ENCODE results near the gene PRRT4.

Gene PRRT4

DNA sequence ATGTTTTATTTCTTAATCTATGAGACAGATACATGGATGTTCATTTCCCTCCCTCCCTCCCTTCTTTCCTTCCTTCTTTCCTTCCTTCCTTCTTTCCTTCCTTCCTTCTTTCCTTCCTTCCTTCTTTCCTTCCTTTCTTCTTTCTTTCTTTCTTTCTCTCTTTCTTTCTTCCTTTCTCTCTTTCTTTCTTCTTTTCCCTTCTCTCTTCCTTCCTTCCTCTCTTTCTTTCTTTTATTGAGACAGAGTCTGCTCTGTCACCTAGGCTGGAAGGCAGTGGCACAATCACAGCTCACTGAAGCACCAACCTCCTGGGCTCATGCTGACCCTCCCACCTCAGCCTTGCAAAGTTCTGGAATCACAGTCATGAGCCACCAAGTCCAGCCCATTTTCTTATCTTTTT, 5.5 kb upstream of the PRRT4 start:
- no peak overlapping the region for H3K27ac ChIP-seq
- TF ChIP-seq, protein P1, sequence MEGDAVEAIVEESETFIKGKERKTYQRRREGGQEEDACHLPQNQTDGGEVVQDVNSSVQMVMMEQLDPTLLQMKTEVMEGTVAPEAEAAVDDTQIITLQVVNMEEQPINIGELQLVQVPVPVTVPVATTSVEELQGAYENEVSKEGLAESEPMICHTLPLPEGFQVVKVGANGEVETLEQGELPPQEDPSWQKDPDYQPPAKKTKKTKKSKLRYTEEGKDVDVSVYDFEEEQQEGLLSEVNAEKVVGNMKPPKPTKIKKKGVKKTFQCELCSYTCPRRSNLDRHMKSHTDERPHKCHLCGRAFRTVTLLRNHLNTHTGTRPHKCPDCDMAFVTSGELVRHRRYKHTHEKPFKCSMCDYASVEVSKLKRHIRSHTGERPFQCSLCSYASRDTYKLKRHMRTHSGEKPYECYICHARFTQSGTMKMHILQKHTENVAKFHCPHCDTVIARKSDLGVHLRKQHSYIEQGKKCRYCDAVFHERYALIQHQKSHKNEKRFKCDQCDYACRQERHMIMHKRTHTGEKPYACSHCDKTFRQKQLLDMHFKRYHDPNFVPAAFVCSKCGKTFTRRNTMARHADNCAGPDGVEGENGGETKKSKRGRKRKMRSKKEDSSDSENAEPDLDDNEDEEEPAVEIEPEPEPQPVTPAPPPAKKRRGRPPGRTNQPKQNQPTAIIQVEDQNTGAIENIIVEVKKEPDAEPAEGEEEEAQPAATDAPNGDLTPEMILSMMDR (IDR thresholded peaks at IDR 0.05), result no peak
- TF ChIP-seq ZFX (IDR thresholded peaks at IDR 0.05; ENCODE audit: borderline replicate concordance), result no peak

DNA sequence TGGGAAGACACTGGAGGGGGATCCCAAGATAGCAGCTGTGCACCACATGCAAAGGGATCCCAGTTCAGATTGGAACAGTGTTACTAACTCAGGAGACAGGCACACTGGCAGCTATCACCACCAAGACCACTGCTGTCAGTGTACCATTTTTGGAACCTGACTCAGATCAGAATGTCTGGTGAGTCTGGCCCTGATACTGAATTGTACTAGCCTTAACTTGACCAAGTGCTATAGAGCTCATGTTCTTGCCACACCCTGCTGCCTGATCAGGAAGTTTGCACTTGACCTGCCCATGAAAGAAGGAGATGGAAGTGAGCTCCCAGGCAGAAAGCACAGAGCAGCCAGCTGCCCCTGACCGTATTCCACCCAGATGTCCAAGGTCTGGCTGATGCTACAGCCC, 4.8 kb upstream of the PRRT4 start:
- TF ChIP-seq ZFX (IDR thresholded peaks at IDR 0.05; ENCODE audit: borderline replicate concordance), result no peak
- TF ChIP-seq, protein P1 (IDR thresholded peaks at IDR 0.05), result no peak
- H3K27ac ChIP-seq, result no peak overlapping the region

DNA sequence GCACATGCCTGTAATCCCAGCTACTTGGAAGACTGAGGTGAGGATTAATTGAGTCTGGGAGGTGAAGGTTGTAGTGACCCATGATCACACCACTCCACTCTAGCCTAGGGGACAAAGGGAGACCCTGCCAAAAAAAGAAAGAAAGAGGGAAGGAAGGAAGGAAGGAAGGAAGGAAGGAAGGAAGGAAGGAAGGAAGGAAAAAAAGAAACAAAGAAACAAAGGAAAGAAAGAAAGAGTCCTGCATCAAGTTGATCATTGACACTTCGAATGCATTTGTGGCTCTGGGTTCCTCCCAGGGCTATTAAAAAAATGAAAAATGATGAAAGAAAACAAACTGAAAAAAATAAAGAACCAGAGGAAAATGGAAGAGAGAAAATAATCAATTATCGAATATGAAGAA, 3.9 kb upstream of the PRRT4 start:
- no peak for TF ChIP-seq ZFX (IDR thresholded peaks at IDR 0.05; ENCODE audit: borderline replicate concordance)
- TF ChIP-seq, protein P1 (IDR thresholded peaks at IDR 0.05), result no peak
- H3K27ac ChIP-seq, result no peak overlapping the region

DNA sequence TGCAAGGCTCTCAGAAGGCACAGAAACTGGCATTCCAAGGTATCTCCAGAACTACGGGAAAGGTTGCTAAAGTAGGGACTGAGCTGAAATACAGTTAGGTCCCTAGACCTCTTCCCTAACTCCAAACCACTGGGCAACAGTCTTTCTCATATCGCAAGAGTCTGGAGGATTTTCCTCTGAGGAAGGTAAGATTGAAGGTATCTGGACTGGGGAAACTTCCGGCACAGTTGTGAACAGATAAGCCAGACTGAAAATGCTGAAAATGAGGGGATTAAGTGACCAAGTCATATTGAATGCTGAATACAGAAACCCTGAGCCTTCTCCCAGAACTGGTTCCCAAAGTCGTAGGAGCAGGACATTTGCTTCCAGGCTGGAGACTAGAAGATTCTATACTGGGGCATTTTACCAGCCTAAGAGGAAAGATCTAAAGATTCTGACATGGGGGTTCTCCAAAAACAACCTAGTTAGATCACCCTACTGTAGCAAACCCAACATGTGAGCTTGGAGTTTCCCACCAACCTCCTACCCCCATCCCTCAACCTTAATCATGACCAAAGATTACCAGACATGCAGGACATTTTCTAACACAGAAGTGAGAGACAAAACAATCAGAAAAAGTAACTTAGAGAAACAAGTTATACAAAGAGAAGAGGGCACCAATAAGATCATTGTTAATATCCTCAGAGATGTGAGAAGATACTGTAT, 2.8 kb upstream of the PRRT4 start:
- H3K27ac ChIP-seq, result no peak overlapping the region
- TF ChIP-seq ZFX (IDR thresholded peaks at IDR 0.05; ENCODE audit: borderline replicate concordance), result no peak
- TF ChIP-seq, protein P1 (IDR thresholded peaks at IDR 0.05), result no peak

DNA sequence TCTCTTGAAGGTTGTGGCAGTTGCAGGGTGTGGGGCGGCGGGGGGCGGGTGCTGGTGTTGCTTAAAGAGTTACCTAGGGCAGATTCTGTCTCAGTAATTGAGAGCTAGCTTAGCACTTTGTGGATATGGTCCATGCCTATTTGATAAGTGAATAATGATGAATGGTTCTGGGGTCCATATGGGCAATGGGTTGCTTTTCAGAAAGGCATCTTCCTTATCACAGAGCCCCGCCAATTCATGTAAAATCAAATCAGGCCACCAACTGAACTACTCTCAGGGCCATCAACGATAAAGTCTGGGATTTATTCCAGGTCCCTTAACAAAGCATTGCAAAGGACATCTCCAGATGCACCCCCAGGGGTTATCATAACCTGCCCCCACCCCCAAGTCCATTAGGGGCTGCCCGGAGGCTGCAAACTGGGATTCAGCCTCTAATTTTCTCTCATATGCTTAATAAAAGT, 1.8 kb upstream of the PRRT4 start:
- H3K27ac ChIP-seq, result no peak overlapping the region
- TF ChIP-seq, protein P1 (IDR thresholded peaks at IDR 0.05), result no peak
- TF ChIP-seq ZFX (IDR thresholded peaks at IDR 0.05; ENCODE audit: borderline replicate concordance), result no peak

DNA sequence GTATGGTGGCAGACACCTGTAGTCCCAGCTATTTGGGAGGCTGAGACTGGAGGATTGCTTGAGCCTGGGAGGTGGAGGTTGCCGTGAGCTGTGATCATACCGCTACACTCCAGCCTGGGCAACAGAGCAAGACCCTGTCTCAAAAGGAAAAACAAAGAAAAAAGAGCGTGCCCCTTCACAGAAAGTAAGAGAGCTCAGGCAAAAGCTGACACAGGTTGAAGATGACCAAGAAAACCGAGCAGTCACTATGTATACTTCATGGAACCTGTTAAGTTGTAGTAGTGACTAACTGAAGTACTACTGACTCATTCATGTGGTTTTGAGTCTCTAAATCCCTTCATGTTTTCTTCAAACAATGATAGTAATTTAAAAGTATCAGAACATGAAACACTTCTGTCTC, 1.2 kb upstream of the PRRT4 start:
- H3K27ac ChIP-seq, result no peak overlapping the region
- no peak for TF ChIP-seq ZFX (IDR thresholded peaks at IDR 0.05; ENCODE audit: borderline replicate concordance)
- TF ChIP-seq, protein P1 (IDR thresholded peaks at IDR 0.05), result no peak

DNA sequence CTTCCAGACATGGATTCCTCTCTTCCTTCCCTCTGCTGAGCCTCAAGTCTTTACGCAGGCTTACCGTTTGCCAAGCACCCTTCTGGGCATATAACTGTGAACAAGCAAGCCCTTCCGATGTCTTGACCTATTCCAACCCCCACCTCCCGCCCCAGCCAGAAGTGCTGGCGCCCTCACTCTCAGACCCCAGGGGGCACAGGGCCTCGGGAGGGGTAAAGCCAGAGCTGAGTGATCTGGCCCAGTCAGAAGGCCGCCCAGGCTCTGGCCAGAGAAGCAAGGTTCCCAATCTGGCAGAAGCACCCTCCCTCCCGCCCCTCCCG, 1.2 kb downstream of the PRRT4 start:
- TF ChIP-seq, protein P1 (IDR thresholded peaks at IDR 0.05), result no peak
- no peak for TF ChIP-seq ZFX (IDR thresholded peaks at IDR 0.05; ENCODE audit: borderline replicate concordance)
- no peak overlapping the region for H3K27ac ChIP-seq

Data from 22Rv1 (cell line).